Astrocyte of the cerebellum (primary cell): ENCODE results near the gene NR4A1.
"Not testable (repeated sequence)": the region's sequence is repeated elsewhere in the genome, so short reads cannot be mapped to it uniquely, and the experiment has no call there.

ENCODE experiments used
- DNase-seq: peaks from one replicate; pipeline ENCODE4 v3.0.0-alpha.2; 2011; ENCODE audit warnings: low read depth
- H3K4me3 ChIP-seq: 2 replicates; pipeline ENCODE4 v1.5.1; 2011; ENCODE audit warnings: mild to moderate bottlenecking, low read depth, low read length, moderate library complexity
- in situ Hi-C: cut with HindIII; loops from 2 replicates; pipeline ENCODE4 v1.10.0; 2017; ENCODE audit warnings: low sequenced_read_pairs
- TF ChIP-seq, protein P1 (sequence below): IDR thresholded peaks from 2 replicates; pipeline ENCODE4 v1.5.1; 2012; ENCODE audit warnings: low read length, low read depth, moderate library complexity, mild to moderate bottlenecking; ENCODE audit errors: missing control alignments

The NR4A1 gene

DNA sequence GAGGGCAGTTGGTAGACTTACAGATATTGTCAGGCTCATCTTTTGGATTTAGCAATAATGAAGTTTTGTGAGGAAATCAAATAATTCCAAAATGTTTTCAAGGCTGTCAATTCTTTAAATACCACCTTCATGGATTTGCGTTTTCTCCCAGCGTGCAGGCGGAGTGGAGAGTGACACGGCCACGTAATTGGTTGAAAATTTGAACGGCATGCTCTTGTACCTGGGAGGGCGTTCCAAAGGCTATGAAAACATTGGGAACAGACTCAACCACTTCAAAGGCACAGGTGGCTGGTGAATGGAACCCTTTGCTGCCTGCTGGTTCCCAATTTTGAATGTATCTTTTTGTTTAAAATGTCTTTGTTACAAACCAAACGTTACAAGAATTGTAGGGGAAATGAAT lies 40.6 kb downstream of the NR4A1 start:
- no peak overlapping the region for H3K4me3 ChIP-seq
- in situ Hi-C loops: loop anchor here (5.0 kb wide), 2 partner anchors 45 to 60 kb away; no protein-coding TSS in a partner anchor

DNA sequence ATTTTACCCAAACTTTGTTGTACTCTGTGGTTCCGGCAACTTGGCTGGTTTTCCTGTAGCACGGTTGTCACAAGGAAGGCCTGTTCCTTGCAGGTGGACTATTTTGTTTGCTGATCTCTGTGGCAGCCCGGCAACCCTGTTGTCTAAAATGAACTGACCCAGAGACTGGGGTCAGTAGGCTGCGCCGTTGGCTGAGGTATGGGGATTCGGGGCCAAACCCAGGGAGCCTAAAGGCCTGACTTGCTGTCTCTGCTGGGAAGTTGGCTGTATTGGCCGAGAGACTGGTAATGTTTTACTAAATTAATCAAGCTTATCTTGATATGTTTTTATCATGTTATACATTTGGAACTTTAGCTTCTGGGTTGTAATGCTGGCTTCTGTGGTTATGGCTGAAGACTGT lies 42.1 kb downstream of the NR4A1 start:
- TF ChIP-seq, protein P1, sequence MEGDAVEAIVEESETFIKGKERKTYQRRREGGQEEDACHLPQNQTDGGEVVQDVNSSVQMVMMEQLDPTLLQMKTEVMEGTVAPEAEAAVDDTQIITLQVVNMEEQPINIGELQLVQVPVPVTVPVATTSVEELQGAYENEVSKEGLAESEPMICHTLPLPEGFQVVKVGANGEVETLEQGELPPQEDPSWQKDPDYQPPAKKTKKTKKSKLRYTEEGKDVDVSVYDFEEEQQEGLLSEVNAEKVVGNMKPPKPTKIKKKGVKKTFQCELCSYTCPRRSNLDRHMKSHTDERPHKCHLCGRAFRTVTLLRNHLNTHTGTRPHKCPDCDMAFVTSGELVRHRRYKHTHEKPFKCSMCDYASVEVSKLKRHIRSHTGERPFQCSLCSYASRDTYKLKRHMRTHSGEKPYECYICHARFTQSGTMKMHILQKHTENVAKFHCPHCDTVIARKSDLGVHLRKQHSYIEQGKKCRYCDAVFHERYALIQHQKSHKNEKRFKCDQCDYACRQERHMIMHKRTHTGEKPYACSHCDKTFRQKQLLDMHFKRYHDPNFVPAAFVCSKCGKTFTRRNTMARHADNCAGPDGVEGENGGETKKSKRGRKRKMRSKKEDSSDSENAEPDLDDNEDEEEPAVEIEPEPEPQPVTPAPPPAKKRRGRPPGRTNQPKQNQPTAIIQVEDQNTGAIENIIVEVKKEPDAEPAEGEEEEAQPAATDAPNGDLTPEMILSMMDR: no peak
- no peak overlapping the region for H3K4me3 ChIP-seq
- in situ Hi-C loops: loop anchor here (5.0 kb wide), 2 partner anchors 44 to 61 kb away; no protein-coding TSS in a partner anchor
- no peak for DNase-seq

More for the DNA sequence above, 40.6 kb downstream of the NR4A1 start:
- no peak for DNase-seq
- TF ChIP-seq, protein P1: no peak

DNA sequence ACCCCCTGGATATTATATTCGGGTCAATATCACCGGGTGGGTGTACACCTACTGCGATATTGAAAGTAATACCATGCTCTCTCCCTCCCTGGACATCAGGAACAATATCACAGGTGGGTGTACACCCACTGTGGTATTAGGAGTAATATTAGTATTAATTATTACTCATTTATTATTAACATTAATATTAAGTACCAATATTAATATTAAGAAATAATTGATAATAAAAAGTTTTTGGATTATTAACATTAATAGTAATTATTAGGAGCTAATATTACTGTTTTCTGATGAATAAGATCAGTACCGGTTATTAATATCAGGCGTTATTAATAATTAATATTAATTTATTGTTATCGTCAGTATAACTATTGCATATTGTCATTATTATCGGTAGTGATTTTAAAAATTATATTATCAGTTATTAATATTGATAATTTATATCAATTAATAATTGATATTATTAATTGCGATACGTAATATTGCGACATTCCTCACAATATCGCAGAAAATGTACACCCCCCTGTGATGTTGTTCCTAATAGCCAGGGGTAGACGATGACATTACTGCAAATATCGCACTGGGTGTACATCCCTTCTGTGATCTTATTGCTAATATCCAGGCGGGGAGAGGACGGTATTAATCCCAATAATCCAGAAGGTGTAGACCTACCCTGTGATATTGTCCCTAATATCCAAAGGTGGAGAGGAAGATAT lies 45.2 kb downstream of the NR4A1 start:
- DNase-seq: no peak

GRCh38 chr12:52097045-52097666 lies 45.9 kb downstream of the NR4A1 start:
- TF ChIP-seq, protein P1: no peak
- in situ Hi-C loops: no loop called here
- DNase-seq: no peak
- H3K4me3 ChIP-seq: no peak overlapping the region

More for the DNA sequence above, 45.2 kb downstream of the NR4A1 start:
- no peak overlapping the region for H3K4me3 ChIP-seq
- in situ Hi-C loops: no loop called here
- TF ChIP-seq, protein P1: no peak

GRCh38 chr12:52104431-52105089 lies 53.3 kb downstream of the NR4A1 start:
- H3K4me3 ChIP-seq, in situ Hi-C loops, DNase-seq: not testable (repeated sequence)
